ENCODE data around the gene WRNIP1.

WRNIP1 gene

DNA sequence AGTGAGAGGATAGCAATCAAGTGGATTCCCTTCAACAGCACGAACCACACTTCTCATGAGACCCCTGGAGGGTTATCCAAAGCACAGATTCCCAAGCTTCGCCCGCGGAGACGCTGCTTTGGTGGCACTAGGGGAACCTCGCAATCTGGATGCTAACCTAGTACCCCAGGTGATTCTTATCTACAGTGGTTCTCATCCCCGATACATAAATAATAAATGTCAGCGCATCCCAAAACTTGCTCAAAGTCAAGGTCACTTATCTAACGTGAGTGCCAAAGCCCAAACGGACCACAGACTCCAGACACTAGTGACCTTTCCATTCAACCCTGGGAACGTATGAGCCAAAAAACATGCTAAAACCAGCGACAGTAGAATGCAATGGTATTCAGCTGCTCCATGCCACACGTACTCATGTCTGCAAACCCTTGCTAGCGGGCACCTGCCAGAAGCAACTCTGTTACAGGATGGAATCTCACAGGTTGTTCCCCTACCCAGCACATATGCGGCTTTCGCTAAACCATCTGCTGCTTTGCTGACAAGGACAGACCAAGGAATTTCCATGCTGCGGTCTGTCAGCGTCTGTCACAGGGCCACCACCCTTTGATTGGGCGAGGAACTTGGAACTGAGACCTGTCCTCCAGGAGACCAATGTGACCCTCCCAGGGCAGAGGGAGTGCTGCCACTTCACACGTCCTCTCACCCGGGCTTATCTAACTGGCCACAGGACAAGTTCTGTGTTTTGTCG, 31.3 kb upstream of the WRNIP1 start:
- H3K4me3 ChIP-seq (ENCODE audit: low read length), result no peak overlapping the region
- no peak for TF ChIP-seq ZNF274 (IDR thresholded peaks at IDR 0.05; ENCODE audit: low read depth, low read length)

DNA sequence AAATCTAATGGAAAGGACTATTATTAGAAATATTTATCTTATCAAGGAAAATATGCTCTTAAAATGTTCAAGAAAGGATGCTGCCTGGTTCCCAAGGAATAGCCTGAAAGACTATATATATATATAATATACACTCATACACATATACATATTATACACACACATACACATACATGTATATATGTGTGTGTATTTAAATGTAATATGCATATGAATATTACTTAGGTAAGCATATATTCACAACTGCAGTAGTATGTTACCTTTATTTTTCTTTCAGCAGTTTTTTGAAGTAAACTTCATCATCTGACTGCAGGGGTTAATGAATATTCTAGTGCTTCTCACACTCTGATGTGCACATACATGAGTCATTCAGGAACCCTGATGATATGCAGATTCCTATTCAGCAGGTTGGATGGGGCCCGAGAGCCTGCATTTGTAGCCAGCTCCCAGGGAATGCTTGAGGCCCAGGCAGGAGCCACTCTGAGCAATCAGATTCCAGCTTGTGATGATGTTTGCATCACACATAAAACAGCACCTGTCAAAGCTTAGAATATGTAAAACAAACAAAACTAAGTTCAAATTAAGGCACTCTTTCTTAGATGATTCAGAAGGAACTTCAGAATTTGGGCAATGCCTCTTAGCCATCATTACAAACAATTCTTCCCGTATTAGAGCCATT, 30.6 kb upstream of the WRNIP1 start:
- no peak overlapping the region for H3K4me3 ChIP-seq (ENCODE audit: low read length)
- TF ChIP-seq ZNF274 (IDR thresholded peaks at IDR 0.05; ENCODE audit: low read depth, low read length), result no peak

DNA sequence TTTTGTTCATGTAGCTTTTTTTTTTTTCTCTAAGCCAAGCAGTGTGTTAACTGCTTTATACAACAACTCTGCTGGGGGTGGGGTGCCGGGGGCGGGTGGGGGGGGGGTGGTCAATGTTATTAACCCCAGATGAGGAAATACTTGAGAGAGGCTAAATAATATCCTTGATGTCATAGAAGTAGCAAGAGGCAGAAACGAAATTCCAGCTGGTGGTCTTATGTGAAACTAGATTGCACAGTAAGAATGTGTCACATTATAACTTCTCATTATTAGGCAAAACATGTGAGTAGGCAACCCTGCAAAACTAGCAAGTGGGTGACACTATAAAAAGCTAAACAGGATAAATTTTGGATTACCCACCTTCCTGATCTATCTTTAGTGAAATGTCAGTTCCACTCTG, 27.3 kb upstream of the WRNIP1 start:
- TF ChIP-seq ZNF274 (IDR thresholded peaks at IDR 0.05; ENCODE audit: low read depth, low read length), result no peak
- H3K4me3 ChIP-seq (ENCODE audit: low read length), result no peak overlapping the region

DNA sequence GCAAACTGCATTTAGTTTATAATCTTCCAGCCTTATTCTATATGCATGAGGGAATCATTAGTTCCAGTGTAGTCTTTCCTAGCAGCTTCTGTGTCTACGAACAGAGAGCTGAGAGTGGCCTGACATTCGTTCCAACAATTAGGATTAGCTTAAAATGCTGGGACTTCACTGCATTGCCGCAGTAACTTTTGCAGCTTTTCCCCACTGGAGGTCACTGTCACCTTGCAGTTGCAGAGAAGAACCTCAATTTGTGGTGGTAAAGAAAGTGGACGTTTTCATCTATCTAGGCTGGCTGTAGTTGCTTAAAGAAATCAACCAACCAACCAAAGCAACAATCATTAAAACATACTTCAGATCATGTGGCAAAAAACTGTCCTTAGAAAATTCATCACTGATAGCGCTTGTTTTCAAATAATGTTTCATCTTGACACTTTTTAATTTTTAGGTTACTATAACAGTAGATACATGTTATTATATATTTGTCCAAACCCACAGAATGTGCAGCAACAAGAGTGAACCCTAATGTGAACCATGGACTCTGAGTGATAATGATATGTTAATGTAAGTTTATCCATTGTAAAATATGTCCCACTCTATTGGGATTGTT, 26.7 kb upstream of the WRNIP1 start:
- H3K4me3 ChIP-seq (ENCODE audit: low read length), result no peak overlapping the region
- TF ChIP-seq ZNF274 (IDR thresholded peaks at IDR 0.05; ENCODE audit: low read depth, low read length), result no peak

DNA sequence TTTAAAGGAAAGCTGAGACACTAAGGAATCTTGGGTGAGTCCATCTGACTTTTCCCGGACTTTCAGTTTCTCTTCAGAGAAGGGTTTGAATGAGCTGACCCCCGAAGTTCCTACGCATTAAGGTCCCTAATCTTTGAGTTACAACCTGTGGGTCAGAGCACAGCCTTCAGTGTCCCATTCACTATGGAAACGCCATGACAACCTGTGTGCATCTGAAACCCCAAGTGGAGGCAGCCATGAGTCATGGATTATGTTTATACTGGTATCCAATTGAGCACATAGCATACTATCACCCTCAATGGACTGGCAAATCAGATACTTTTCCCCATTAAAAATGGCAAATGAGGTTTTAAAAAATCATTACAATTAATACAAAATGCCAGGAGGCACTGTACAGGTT, 25.9 kb upstream of the WRNIP1 start:
- TF ChIP-seq ZNF274 (IDR thresholded peaks at IDR 0.05; ENCODE audit: low read depth, low read length), result no peak
- H3K4me3 ChIP-seq (ENCODE audit: low read length), result no peak overlapping the region

DNA sequence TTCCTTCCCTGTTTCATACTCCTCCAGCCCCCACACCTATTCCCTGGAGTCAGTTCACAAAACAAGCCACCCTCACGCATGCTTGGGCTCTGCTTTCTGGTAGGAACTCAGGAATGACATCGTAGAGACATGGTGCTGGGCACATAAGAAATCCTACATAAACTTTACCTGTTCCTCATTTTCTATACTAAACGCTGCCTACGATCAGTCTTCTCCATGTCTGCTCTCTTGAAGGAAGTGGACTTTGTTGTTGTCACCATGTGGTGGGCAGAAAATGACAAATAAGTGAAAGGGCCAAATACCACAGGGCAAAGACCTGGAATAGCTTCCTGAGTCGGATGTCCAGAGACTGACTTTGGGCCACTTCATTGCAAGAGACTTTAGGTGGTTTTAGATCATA, 24.6 kb upstream of the WRNIP1 start:
- no peak for TF ChIP-seq ZNF274 (IDR thresholded peaks at IDR 0.05; ENCODE audit: low read depth, low read length)
- no peak overlapping the region for H3K4me3 ChIP-seq (ENCODE audit: low read length)

DNA sequence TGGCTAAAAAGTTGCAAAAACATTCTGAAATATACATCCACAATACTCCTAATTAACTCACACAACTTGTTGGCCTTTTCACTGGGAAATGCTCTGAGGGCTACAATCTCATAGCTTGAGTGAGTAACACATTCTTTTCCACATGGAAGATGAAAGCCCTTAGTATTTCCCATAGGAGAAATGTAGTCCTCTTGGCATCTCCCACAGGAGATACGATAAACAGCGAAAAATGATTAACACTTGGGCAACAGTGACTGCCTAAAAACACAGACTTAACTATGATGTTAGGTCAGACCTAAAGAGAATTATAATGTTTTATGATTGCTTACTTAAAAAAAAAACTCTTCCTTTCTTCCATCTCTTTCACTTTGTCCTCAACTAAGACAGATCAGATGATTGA, 23.4 kb upstream of the WRNIP1 start:
- no peak overlapping the region for H3K4me3 ChIP-seq (ENCODE audit: low read length)
- no peak for TF ChIP-seq ZNF274 (IDR thresholded peaks at IDR 0.05; ENCODE audit: low read depth, low read length)

DNA sequence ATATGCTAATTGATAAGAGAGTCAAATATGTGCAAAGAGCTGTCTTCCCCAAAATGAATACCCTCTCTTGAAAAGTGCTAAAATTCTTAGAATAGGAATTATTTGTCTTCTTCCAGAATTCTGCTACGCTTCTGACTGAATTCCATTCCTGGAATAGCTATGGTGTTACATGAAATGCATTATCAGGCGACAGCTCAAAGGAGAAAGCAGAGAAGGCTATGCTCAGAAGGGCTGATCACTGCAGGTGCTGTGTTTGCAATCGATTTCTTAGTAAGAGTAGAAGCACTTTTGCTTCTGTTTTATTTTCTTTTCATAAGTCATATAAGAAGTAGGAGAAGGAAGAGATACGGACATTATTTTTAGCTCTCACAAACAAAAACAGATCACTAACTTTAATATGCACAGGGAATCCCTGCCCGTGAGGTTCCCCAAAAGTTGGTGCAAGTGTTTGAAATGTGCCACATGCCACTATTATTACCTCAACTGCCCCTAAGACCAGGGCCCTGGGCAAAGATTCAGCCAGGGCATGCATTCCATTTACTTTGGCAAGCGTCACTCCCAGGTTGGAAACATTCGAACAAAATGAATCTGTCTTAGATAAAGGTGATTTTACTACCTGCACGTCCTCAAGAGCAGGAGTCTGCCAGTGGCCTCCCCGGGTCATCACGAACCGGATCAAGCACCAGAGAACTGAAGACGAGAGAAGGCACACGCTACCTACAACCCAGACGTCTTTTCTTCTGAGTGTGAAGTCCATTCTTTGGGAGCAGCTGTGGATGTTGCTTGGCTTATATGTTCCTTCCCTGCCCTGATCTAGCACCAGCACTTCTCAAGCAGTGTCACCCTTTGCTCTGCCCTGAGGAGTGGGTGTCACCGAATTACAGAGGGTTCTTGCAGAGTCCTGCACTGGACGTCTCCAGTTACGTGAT, 21.6 kb upstream of the WRNIP1 start:
- no peak overlapping the region for H3K4me3 ChIP-seq (ENCODE audit: low read length)
- TF ChIP-seq ZNF274 (IDR thresholded peaks at IDR 0.05; ENCODE audit: low read depth, low read length), result no peak

DNA sequence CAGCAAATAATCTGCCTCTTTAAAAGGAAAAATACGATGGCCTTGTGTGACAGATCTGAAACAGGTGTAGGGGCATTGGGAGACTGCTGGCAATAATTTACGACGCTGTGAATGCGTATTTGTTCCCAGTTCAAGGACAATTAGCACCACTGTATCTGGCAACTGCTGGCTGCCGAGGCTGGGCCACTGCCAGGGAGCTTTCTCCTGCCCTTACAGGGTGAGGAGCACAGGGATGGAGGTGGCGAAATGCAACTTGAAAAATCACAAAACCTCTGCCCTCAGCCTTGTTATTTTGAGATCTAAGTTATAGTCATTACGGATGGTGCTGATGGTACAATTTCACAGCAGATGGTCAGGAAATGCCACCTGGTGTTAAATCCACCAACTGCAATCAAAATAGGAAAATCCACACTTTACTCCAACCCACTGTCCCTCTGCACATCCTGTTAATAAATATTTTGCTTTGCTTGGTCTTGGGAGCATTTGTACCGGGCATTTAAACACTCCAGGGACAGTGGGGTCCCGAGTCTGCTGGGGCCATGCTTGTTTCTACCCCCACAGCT, 20.9 kb upstream of the WRNIP1 start:
- TF ChIP-seq ZNF274 (IDR thresholded peaks at IDR 0.05; ENCODE audit: low read depth, low read length), result no peak
- H3K4me3 ChIP-seq (ENCODE audit: low read length), result no peak overlapping the region

DNA sequence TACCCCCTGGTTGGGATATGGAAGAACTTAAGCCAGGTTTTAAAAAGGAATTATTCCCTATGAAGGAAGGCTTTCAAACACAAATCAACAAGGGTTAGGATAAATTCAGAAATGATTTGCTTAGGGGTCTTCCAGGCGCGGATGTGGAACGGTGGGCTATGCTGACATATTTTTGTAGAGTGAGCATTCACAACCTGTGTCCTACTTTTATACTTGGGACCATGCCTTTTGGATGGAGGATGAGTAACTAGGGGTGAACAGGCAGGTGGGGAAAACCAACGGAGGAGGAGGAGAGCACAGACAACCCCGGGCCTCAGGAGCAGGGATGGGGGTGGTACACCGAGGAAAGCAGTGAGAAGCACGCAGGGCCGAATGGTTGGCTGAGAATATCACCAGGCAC, 20.4 kb upstream of the WRNIP1 start:
- TF ChIP-seq ZNF274 (IDR thresholded peaks at IDR 0.05; ENCODE audit: low read depth, low read length), result no peak
- H3K4me3 ChIP-seq (ENCODE audit: low read length), result no peak overlapping the region

DNA sequence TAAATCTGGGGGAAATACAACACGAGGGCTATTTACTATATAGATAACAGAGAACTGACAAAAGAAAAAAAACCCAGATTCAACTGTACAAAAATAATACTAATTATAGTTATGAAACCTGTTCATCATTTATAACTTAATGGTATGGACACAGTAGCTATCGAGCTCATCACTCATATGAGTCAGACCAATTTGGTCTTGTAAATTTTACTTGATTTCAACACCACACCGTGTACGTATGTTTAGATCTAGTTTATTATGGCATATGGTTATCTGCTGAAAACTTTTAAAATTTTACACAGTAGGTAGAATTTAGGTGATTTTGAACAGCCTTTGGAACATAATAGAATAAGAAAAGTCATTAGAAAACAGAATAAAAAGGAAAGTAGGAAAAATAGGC, 19.9 kb upstream of the WRNIP1 start:
- no peak overlapping the region for H3K4me3 ChIP-seq (ENCODE audit: low read length)

DNA sequence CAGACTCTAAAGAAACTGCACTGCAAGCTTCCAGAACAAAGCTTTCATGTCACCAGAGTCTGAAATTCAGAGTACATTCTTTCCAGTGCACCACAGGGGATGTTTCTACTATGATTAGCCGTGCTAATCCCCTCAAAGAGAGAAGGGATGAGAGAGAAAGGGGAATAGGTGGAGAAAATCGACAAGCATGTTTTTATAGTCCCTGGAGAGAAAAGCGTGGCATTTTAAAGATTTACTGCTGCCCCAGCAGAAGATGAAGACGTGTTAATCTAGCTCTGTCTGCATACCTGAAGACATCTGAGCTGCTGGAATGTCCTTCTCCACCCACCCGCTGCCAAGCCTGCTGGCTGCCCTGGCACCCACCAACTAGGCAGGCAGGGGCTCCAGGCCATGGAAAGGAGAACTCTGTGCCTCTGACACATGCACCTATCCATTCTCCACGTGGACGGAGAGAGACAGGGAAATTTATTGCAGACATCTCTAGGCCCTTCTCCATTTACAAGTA, 18.6 kb upstream of the WRNIP1 start:
- TF ChIP-seq ZNF274 (IDR thresholded peaks at IDR 0.05; ENCODE audit: low read depth, low read length), result no peak
- H3K4me3 ChIP-seq (ENCODE audit: low read length), result no peak overlapping the region

More for the DNA sequence above, 19.9 kb upstream of the WRNIP1 start:
- TF ChIP-seq ZNF274 (IDR thresholded peaks at IDR 0.05; ENCODE audit: low read depth, low read length), result no peak

DNA sequence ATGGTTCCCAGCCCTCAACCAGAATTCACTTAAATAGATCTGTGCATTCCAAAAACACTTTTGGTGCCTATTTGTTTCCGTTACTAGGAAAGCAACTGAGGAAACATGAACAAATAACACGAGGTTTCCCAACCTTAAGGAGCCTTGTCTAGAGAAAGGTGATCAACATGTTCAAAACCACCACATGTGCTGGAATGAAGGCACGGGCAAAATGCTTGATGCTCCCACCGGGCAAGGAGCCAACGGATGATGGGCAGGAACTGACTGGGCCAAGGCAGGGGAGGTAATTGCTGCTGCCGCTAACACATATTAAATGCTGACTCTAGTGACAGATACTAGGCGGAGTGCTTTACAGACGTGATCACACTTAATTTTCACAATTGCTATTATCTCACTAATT, 17.0 kb upstream of the WRNIP1 start:
- no peak for TF ChIP-seq ZNF274 (IDR thresholded peaks at IDR 0.05; ENCODE audit: low read depth, low read length)
- no peak overlapping the region for H3K4me3 ChIP-seq (ENCODE audit: low read length)
